ENCODE data around the gene IL1R1.

IL1R1 gene

DNA sequence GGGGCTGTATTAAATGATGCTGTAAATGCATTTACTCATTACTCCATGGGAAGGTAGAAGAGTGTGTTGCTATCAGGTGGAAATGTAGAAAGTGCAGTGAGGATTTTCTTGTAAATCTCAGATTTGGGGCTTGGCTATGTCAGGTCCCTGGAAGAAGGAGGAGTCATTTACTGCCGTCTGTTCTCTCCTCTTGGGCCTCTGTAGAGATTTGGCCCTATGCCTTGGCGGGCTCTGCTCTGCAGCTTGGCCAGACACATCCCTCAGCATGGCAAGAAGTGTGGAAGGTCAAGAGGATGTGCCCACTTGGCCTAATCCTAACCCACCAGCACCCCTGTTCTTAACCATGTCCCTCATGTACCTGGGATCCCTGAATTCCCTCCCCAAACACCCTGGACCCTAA is 6.7 kb downstream of the IL1R1 start:
- Histone ChIP-seq H3K36me3 (ENCODE audit: insufficient read depth, low read length) (no peaks in the 10 kb centered on the region), H2AFZ (ENCODE audit: low read depth, low read length) (no peak overlapping the region), H3K27me3 (ENCODE audit: insufficient read depth, low read length) (no peaks in the 10 kb centered on the region), H3K9me3 (ENCODE audit: low read length) (peaks cover 2% of the 10 kb centered on the region), H3K4me1 (ENCODE audit: insufficient read depth, low read length) (no peaks in the 10 kb centered on the region), H3K4me3 (ENCODE audit: low read length) (no peak overlapping the region)

DNA sequence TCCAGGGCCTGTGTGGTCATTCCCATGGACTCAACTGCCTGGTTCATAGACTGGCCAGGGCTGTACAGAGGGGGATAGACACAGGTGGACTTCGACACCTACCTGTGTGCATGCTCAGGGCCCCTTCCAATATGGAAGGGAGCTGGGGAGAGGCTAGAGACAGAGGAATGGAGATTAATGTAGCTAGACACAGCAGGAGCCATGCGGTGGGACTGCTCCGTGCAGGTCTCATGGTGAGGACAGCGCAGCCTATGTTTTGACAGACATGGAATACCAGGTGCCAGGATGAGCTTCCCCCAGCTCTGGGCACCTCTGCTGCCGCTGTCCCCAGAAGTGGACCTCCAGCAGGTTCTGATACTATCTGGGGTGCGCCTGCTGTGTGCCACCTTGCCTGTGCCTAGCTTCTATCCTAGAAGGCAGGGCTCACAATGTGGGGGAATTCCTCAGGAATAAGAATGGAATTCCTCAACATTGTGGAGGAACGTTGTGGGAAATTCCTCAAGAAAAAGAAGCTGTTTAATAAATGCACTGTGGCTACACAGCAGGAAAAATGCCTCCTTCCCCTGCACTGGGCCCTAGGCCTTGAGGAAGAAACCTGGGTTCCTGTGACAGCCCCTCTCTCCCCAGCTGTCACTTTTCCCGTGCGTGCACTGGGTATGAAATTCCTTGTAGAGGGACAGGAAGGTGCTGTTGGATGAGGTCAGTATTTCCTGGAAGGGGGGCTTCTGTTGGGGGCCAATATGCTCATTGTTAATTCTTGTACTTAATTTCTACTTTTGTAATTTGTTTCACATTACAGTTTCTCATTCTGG is 7.3 kb downstream of the IL1R1 start:
- no peaks in the 10 kb centered on the region for H3K36me3 ChIP-seq (ENCODE audit: insufficient read depth, low read length)
- H3K4me3 ChIP-seq (ENCODE audit: low read length): no peak overlapping the region
- H2AFZ ChIP-seq (ENCODE audit: low read depth, low read length): no peak overlapping the region
- no peaks in the 10 kb centered on the region for H3K4me1 ChIP-seq (ENCODE audit: insufficient read depth, low read length)
- no peaks in the 10 kb centered on the region for H3K9me3 ChIP-seq (ENCODE audit: low read length)
- H3K27me3 ChIP-seq (ENCODE audit: insufficient read depth, low read length): no peaks in the 10 kb centered on the region

DNA sequence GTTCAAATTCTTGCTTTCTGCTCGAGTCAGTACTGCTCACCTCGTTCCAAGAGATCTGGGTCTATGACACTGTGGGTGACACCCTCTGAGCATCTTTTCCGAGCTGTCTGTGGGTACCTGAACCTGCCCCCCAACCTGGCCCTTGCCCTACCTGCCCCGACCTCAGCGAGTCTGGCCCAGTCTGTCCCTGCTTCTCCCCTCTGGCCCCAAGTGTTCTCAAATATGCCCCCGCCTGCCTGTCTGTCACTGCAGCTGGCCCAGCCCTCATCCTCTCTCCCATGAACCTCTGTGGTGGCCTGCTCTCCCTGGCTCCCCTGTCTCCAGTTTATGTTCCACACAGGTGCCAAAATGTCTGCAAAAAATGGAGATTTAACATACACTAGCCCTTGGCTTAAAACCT is 11.8 kb downstream of the IL1R1 start:
- Histone ChIP-seq H3K36me3 (ENCODE audit: insufficient read depth, low read length) (no peaks in the 10 kb centered on the region), H3K27me3 (ENCODE audit: insufficient read depth, low read length) (no peaks in the 10 kb centered on the region), H3K4me1 (ENCODE audit: insufficient read depth, low read length) (no peaks in the 10 kb centered on the region), H3K4me3 (ENCODE audit: low read length) (no peak overlapping the region), H2AFZ (ENCODE audit: low read depth, low read length) (no peak overlapping the region), H3K9me3 (ENCODE audit: low read length) (no peaks in the 10 kb centered on the region)

DNA sequence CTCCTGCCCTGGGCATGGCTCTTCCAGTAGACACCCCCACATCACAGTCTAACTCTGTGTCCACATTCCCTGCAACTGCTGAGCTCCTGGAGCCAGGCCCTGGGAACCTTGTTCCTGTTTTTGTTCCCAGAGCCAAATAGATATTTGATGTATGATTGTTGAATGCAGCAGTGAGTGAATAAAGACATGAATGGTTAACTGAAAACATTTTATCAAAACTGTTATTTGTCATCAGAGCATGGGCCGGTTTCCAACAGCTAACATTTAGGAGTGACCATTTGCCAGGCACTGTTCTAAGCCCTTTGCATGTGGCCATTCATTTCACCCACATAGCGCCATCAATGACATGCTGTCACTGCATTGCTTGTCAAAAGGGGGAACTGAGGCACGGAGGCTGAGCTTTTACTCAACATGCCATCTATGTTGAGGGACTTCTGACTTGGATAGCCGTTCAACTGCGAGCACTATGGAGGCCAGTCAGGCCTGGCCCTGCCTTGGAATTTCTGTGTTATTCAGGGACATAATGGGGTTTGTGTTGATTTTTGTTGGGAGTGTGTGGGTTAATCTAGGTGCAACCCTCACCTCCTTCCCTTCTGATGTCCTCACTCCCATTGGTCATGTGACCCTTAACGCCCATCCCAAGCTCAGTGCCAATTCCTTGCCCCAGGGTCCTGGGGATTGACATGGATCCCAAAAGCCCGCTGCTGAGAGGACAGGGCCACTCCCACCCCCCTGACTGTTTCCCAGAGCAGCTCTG is 12.6 kb downstream of the IL1R1 start:
- H3K9me3 ChIP-seq (ENCODE audit: low read length): no peaks in the 10 kb centered on the region
- no peak overlapping the region for H2AFZ ChIP-seq (ENCODE audit: low read depth, low read length)
- H3K36me3 ChIP-seq (ENCODE audit: insufficient read depth, low read length): no peaks in the 10 kb centered on the region
- no peak overlapping the region for H3K4me3 ChIP-seq (ENCODE audit: low read length)
- H3K27me3 ChIP-seq (ENCODE audit: insufficient read depth, low read length): no peaks in the 10 kb centered on the region
- no peaks in the 10 kb centered on the region for H3K4me1 ChIP-seq (ENCODE audit: insufficient read depth, low read length)

DNA sequence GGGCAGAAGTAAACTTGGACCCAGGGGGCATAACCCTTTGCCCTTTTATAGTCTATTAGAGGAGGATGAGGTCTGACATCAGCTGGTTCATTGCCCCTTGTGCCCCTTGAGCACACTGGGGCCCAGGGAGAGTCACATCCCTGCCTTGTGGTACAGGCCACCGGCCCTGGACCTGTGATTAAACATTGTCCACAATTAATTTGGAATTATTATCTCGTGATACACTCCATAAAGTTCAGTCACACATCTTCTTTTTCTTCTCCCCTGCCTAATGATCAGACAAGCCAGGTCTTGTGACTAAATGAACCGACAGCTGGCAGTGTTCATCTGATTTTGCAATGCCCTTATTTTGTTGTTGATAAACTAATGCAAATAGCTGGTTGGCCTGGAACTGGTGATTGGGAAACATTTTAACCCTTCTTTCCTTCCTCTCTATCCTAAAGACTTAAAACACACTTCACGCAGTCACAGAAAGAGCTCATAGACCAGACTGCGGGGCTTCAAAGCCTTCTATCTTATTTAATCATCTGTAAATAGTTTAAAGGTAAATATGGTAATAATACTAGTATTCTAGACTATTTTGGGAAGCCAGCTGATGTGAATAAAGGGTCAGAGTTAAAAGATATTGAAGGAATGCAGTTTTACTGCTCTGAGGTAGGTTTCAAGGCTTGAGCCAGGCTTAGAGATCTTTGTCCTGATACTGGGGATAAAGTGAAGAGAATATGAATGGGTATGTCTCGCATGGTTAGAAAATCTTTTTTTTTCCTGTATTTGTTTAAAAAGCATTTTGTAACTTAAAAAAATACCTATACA is 13.4 kb downstream of the IL1R1 start:
- Histone ChIP-seq H2AFZ (ENCODE audit: low read depth, low read length) (no peak overlapping the region), H3K4me3 (ENCODE audit: low read length) (no peak overlapping the region), H3K4me1 (ENCODE audit: insufficient read depth, low read length) (no peaks in the 10 kb centered on the region), H3K36me3 (ENCODE audit: insufficient read depth, low read length) (no peaks in the 10 kb centered on the region), H3K9me3 (ENCODE audit: low read length) (no peaks in the 10 kb centered on the region), H3K27me3 (ENCODE audit: insufficient read depth, low read length) (no peaks in the 10 kb centered on the region)

DNA sequence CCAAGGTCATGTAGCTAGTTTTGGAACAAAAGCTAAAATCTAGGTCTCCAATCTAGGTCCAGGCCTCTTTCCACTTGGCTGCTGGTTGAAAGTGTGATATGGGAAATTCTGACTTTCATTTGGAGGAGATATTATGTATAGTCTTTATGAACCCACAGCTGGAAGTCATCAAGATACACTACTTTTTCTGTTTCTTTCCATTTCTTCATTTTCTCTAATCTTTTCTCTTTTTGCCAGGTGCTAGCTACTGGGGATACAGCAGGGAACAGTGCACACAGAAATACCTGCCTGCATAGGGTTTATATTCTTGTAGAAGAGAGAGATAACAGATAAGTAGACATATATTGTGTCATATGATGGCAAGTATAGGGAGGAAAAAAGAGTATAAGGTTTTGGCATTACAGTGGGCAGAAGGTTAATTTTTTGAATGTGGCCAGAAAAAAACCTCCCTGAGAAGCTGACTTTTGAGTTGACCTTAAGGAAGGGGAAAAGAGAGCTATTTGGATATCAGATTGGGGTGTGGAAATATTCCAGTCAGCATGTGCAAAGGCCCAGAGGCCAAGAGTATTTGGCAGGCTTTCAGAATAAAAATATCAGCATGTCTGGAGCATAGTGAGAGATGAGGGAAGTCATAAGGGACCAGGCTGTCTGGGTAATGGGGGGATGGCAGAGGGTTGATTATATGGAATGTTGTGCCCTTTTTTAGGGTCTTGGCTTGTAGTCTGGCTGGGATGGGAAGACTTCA is 15.6 kb downstream of the IL1R1 start:
- Histone ChIP-seq H3K36me3 (ENCODE audit: insufficient read depth, low read length) (no peaks in the 10 kb centered on the region), H3K9me3 (ENCODE audit: low read length) (no peaks in the 10 kb centered on the region), H3K4me3 (ENCODE audit: low read length) (no peak overlapping the region), H3K27me3 (ENCODE audit: insufficient read depth, low read length) (no peaks in the 10 kb centered on the region), H3K4me1 (ENCODE audit: insufficient read depth, low read length) (no peaks in the 10 kb centered on the region), H2AFZ (ENCODE audit: low read depth, low read length) (no peak overlapping the region)

DNA sequence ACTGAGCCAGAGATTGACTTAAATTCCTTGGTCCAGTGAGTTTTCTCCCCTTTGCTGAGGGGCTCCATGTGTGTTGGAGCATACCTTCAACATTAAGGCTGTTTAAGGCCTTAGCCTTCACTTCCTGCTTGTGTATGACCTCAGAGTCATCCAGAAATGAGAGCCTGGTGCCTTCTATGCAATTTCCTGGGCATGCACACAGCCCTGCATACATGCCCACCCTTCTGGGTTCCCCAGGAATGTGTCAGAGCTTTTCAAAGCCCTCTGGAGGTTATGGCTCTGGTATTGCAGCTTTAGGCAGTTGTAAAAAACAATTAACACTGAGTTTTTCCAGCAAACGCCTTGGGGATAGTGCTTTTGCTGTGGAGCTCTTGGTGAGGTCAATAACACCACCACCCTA is 16.7 kb downstream of the IL1R1 start:
- no peaks in the 10 kb centered on the region for H3K36me3 ChIP-seq (ENCODE audit: insufficient read depth, low read length)
- no peaks in the 10 kb centered on the region for H3K27me3 ChIP-seq (ENCODE audit: insufficient read depth, low read length)
- H3K9me3 ChIP-seq (ENCODE audit: low read length): no peaks in the 10 kb centered on the region
- H2AFZ ChIP-seq (ENCODE audit: low read depth, low read length): no peak overlapping the region
- no peak overlapping the region for H3K4me3 ChIP-seq (ENCODE audit: low read length)
- H3K4me1 ChIP-seq (ENCODE audit: insufficient read depth, low read length): no peaks in the 10 kb centered on the region

DNA sequence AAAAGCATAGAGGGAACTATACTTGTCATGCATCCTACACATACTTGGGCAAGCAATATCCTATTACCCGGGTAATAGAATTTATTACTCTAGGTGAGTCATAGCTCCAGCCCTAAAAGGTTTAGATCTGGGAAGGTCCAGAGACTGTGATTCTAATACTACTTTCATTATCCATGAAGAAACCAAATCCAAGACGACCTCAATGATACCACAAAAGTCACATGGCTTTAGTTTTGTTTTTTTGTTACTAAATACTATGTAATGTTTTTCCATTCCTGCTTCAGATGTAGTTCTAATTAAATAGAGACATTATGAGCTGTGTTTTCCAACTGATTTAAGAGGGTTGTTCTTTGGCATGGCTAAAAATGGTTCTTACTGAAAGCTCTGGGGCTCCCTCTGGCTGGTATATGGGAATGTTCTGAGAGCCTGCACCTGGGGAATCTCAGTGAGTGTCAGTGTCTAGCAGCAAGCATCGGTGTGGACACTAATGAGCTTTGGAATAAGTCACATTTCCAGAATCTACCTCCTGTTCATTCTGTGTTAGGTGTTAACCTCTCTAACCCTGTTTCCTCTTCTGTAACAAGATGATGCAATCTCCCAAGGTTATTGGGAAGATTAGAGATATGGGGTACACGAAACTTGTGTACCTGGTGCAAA is 23.8 kb downstream of the IL1R1 start:
- H3K36me3 ChIP-seq (ENCODE audit: insufficient read depth, low read length): no peaks in the 10 kb centered on the region

DNA sequence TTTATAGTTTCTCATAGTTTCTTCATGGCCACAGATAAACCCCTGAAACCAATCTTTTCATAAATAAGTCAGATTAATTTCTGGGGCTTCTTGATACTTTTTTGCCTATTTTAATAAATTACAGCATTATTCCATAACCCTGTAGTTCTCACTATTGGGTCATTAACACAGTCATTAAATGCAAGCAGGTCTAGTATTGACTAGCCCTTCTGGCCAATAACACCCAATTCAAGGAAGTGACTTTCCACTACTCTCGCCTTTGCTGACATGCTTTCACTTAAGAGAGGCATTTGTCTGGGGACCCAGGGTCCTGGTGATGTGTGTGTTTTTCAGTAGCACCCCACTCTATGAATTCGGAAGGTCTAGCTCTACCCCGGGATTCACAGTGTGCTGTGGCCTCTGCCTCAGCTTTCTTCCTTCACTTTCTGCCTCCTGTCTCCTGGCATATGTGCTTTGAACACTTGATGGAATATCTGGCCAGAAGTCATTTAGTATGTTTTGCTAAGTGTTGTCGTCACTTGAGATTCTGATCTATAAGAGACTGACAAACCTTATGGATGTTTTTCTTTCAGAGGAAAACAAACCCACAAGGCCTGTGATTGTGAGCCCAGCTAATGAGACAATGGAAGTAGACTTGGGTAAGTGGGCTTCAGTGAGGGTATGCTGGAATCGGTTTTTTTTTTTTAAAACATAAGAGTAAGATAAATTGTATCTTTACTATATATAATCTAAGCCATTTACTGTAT is 25.7 kb downstream of the IL1R1 start:
- H3K36me3 ChIP-seq (ENCODE audit: insufficient read depth, low read length): no peaks in the 10 kb centered on the region
- H3K4me1 ChIP-seq (ENCODE audit: insufficient read depth, low read length): no peaks in the 10 kb centered on the region
- H3K4me3 ChIP-seq (ENCODE audit: low read length): no peak overlapping the region
- H3K27me3 ChIP-seq (ENCODE audit: insufficient read depth, low read length): no peaks in the 10 kb centered on the region
- H3K9me3 ChIP-seq (ENCODE audit: low read length): no peaks in the 10 kb centered on the region
- no peak overlapping the region for H2AFZ ChIP-seq (ENCODE audit: low read depth, low read length)

More for the DNA sequence above, 23.8 kb downstream of the IL1R1 start:
- Histone ChIP-seq H3K4me1 (ENCODE audit: insufficient read depth, low read length) (no peaks in the 10 kb centered on the region), H3K4me3 (ENCODE audit: low read length) (no peak overlapping the region), H3K9me3 (ENCODE audit: low read length) (no peaks in the 10 kb centered on the region), H3K27me3 (ENCODE audit: insufficient read depth, low read length) (no peaks in the 10 kb centered on the region), H2AFZ (ENCODE audit: low read depth, low read length) (no peak overlapping the region)

DNA sequence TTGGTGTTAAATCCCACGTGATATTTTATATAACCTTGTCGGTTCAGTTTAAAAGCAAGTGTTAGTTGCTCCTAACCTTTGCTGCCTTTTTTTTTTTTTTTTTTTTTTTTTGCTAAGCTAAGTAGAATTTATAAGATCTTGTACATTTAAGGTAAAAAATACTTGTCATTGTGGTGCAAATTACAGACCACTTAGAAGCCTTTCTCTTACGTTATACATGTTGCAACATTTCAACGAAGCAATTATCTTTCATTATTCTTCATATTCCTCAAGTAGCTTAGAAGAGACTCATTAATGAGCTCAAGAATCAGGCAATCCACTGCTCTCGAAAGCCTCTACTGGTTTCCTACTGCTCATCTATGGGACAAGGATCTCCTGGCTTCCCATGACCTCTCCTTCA is 29.4 kb downstream of the IL1R1 start:
- no peaks in the 10 kb centered on the region for H3K9me3 ChIP-seq (ENCODE audit: low read length)
- no peaks in the 10 kb centered on the region for H3K4me1 ChIP-seq (ENCODE audit: insufficient read depth, low read length)
- no peaks in the 10 kb centered on the region for H3K36me3 ChIP-seq (ENCODE audit: insufficient read depth, low read length)
- H3K4me3 ChIP-seq (ENCODE audit: low read length): no peak overlapping the region
- H2AFZ ChIP-seq (ENCODE audit: low read depth, low read length): no peak overlapping the region
- no peaks in the 10 kb centered on the region for H3K27me3 ChIP-seq (ENCODE audit: insufficient read depth, low read length)

DNA sequence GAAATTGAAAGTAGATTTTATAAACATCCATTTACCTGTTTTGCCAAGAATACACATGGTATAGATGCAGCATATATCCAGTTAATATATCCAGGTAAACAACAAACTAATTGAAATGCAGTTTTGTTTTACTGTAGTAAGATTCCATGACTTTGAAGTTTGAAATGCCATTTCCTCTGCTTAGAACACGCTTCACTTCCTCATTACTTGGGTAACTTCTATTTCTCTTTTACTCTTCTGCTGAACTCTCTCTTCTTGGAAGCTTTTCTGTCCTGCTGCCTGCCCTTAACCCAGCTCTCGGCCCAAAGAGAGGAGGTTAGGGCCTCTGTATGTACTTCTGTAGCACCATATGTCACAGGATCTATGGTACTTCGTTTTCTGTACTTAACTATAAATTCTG is 30.2 kb downstream of the IL1R1 start:
- Histone ChIP-seq H3K27me3 (ENCODE audit: insufficient read depth, low read length) (no peaks in the 10 kb centered on the region), H3K36me3 (ENCODE audit: insufficient read depth, low read length) (no peaks in the 10 kb centered on the region), H3K4me1 (ENCODE audit: insufficient read depth, low read length) (no peaks in the 10 kb centered on the region), H2AFZ (ENCODE audit: low read depth, low read length) (no peak overlapping the region), H3K4me3 (ENCODE audit: low read length) (no peak overlapping the region), H3K9me3 (ENCODE audit: low read length) (no peaks in the 10 kb centered on the region)

DNA sequence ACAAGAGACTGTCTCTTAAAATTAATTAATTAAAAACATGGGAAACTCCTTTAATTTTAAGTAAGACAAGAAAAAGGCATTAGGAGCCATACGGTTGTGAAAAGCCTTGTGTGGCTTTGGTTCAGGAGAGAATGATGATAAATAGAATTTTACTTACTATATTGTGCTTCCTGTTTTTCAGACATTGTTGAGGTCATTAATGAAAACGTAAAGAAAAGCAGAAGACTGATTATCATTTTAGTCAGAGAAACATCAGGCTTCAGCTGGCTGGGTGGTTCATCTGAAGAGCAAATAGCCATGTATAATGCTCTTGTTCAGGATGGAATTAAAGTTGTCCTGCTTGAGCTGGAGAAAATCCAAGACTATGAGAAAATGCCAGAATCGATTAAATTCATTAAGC is 33.6 kb downstream of the IL1R1 start:
- Histone ChIP-seq H2AFZ (ENCODE audit: low read depth, low read length) (no peak overlapping the region), H3K27me3 (ENCODE audit: insufficient read depth, low read length) (no peaks in the 10 kb centered on the region), H3K36me3 (ENCODE audit: insufficient read depth, low read length) (no peaks in the 10 kb centered on the region), H3K4me1 (ENCODE audit: insufficient read depth, low read length) (no peaks in the 10 kb centered on the region), H3K9me3 (ENCODE audit: low read length) (no peaks in the 10 kb centered on the region), H3K4me3 (ENCODE audit: low read length) (no peak overlapping the region)

Data from neuron (in vitro differentiated cells).